Pancreas (tissue), 10 donors: Measurements from ENCODE around the gene B4GALNT3. TPM values are rescaled to one million over a fixed set of nuclear protein-coding genes. Genes with fewer than 3 reads are reported as not detected.

ENCODE experiments used
- ATAC-seq, 4 donors: fragments of 200-7000 bp; cut with Tn5 transposase; one replicate each; pipeline versions ENCODE4 v1.8.0 to v1.9.1; 2020; ENCODE audit warnings: mild to moderate bottlenecking in 4 of 4, moderate library complexity in 4 of 4
- DNase-seq, 6 donors: peaks; one replicate each; pipeline ENCODE4 v3.0.0-alpha.2; 2020
- FAIRE-seq: peaks from 2 replicates; lab custom pipeline; 2012; peaks lifted over from hg19 to GRCh38; lab: Jason Lieb, UNC
- H3K27ac ChIP-seq, 4 donors: fragments of 200-600 bp; sonication (generic); 1 replicate in 3 of 4; 2 replicates in 1 of 4; pipeline versions ENCODE4 v1.5.0 to v1.8.0; 2020
- H3K27me3 ChIP-seq, 4 donors: fragments of 200-600 bp; one replicate each; pipeline ENCODE4 v1.8.0; 2021
- H3K36me3 ChIP-seq, 3 donors: fragments of 200-600 bp; sonication (generic) in 1 of 3; one replicate each; pipeline versions ENCODE4 v1.5.0 to v1.8.0; 2020 to 2021
- H3K4me1 ChIP-seq, 3 donors: fragments of 200-600 bp; one replicate each; pipeline ENCODE4 v1.8.0; 2021
- H3K4me3 ChIP-seq, 4 donors: fragments of 200-600 bp; sonication (generic) in 2 of 4; one replicate each; pipeline versions ENCODE4 v1.5.0 to v1.8.0; 2020 to 2021
- H3K9me3 ChIP-seq, 4 donors: fragments of 200-600 bp; one replicate each; pipeline ENCODE4 v1.8.0; 2021
- WGBS, 2 donors: extraction: QIAGEN DNeasy Blood & Tissue Kit; methylation state at CpG; one replicate each; pipeline ENCODE4 v1.1.7; 2013; 5-methylcytosine and 5-hydroxymethylcytosine counted together
- intact Hi-C, 3 donors: fragments of 100-400 bp; cut with DNase I; formaldehyde crosslinking; loops; one replicate each; pipeline versions ENCODE4 v1.11.1 to v1.14.2; 2022
- polyA plus RNA-seq, 2 donors: library from polyadenylated mRNA; stranded (reverse); fragments of 200-250 nt; gene quantifications; one replicate each; pipeline ENCODE4 v1.2.3, GENCODE V29; 2013
- total RNA-seq, 6 donors: library from RNA; stranded (reverse); fragmentation: NEBNext Ultra II Directional in 4 of 6; extraction: Animal tissue kit (Norgen Biotek cat#: 25700) in 4 of 6; gene quantifications; one replicate each; pipeline versions ENCODE4 v1.2.1 to v1.2.4, GENCODE V29; 2021 to 2023
- TF ChIP-seq, protein P1 (sequence below), 4 donors: fragments of 200-600 bp; sonication (generic) in 3 of 4; IDR thresholded peaks; one replicate each; pipeline versions ENCODE4 v1.5.0 to v1.8.0; 2021; ENCODE audit warnings: antibody characterized with exemption in 4 of 4
- donor health status: healthy with polysubstance abuse.
- donor health status: DM: no; HTN: no; CAD: no; lungs with moderate emphysema.
- donor health status: DM: no; HTN: no; CAD: no.
- donor health status: control.
- donor health status: control.
- donor health status: Bipolar disorder and iron deficiency.
- donor health status: DM: yes; HTN: yes; CAD: no.
- donor health status: DM: no; HTN: no; CAD: no.
- donor health status: DM: no; HTN: no; CAD: no.
- donor health status: DM: yes; HTN: yes; CAD: no.

Gene B4GALNT3
- total and polyA plus RNA-seq, 8 donors, result 3.8 to 19.5 (median 7.7) TPM

DNA sequence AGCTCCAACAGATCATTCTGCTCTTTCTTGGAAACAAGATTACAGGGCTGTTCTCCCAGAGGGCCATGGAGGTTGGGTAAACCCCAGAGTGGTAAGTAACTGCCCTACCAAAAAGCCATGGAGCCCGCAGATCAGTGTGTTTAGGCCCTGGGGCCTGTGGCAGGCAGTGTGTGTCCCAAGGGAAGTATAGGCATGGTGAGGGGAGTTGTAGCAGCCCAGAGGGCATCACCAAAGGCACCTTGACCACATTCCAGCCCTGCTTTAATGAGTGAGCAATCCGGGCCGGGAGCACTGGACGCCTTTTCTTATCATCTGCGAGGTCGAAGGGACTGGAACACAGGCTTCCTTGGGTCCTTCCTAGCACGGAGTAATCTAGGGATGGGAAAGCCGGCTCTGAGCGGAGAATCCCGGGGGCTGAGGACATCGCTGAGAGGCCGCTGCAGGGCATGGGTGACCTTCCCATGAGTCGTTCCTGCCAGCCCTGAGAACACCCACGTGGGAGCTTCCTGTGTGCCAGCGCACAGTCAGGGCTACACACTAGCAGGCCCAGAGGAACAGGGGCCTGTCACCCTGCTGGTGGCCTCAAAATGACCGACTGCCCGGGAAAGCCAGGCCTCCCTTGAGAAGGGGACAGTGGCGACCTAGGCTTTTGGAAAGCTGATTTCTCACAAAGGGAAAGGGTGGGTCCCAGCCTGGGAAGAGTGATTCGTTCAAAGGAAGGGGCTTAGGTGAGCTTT is 112.2 kb downstream of the B4GALNT3 start:
- no peaks in the 10 kb centered on the region for H3K9me3 ChIP-seq
- H3K36me3 ChIP-seq, result no peaks in the 10 kb centered on the region
- TF ChIP-seq, protein P1, sequence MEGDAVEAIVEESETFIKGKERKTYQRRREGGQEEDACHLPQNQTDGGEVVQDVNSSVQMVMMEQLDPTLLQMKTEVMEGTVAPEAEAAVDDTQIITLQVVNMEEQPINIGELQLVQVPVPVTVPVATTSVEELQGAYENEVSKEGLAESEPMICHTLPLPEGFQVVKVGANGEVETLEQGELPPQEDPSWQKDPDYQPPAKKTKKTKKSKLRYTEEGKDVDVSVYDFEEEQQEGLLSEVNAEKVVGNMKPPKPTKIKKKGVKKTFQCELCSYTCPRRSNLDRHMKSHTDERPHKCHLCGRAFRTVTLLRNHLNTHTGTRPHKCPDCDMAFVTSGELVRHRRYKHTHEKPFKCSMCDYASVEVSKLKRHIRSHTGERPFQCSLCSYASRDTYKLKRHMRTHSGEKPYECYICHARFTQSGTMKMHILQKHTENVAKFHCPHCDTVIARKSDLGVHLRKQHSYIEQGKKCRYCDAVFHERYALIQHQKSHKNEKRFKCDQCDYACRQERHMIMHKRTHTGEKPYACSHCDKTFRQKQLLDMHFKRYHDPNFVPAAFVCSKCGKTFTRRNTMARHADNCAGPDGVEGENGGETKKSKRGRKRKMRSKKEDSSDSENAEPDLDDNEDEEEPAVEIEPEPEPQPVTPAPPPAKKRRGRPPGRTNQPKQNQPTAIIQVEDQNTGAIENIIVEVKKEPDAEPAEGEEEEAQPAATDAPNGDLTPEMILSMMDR (IDR thresholded peaks at IDR 0.05), result no peak
- DNase-seq, result peak in 1 of 6 donors; percentile 48
- 77 to 83% methylated on average over 19 of the region's 19 CpGs for WGBS, 2 donors
- no peaks in the 10 kb centered on the region for H3K4me1 ChIP-seq
- ATAC-seq, result no peak
- intact Hi-C loops, result loop anchor here in 2 of 3 donors (5.0 kb wide), 2 partner anchors 245 to 380 kb away; no protein-coding TSS in a partner anchor
- H3K27ac ChIP-seq, result no peak overlapping the region
- no peak overlapping the region for H3K4me3 ChIP-seq
- H3K27me3 ChIP-seq, result no peaks in the 10 kb centered on the region
- FAIRE-seq, result no peak

GRCh38 chr12:572532-572899 is 112.8 kb downstream of the B4GALNT3 start:
- ATAC-seq (no peak), DNase-seq (no peak), FAIRE-seq (no peak)
- WGBS, 2 donors, result 84 to 94% methylated on average over 3 of the region's 3 CpGs
- H3K9me3 ChIP-seq, result no peaks in the 10 kb centered on the region
- H3K27me3 ChIP-seq, result no peaks in the 10 kb centered on the region
- H3K36me3 ChIP-seq, result no peaks in the 10 kb centered on the region
- H3K4me1 ChIP-seq, result no peaks in the 10 kb centered on the region
- H3K4me3 ChIP-seq, result no peak overlapping the region
- intact Hi-C loops, result loop anchor here in 2 of 3 donors (5.0 kb wide), 2 partner anchors 245 to 380 kb away; no protein-coding TSS in a partner anchor
- no peak overlapping the region for H3K27ac ChIP-seq
- TF ChIP-seq, protein P1 (IDR thresholded peaks at IDR 0.05), result no peak

- FAIRE-seq (no peak), DNase-seq (no peak), ATAC-seq (no peak)
- H3K27me3 ChIP-seq, result no peaks in the 10 kb centered on the region
- no peaks in the 10 kb centered on the region for H3K9me3 ChIP-seq
- H3K27ac ChIP-seq, result no peak overlapping the region
- H3K36me3 ChIP-seq, result no peaks in the 10 kb centered on the region
- intact Hi-C loops, result loop anchor here in 2 of 3 donors (5.0 kb wide), 2 partner anchors 244 to 379 kb away; no protein-coding TSS in a partner anchor
- TF ChIP-seq, protein P1 (IDR thresholded peaks at IDR 0.05), result no peak
- H3K4me3 ChIP-seq, result no peak overlapping the region
- 85 to 93% methylated on average over 5 of the region's 5 CpGs for WGBS, 2 donors
- no peaks in the 10 kb centered on the region for H3K4me1 ChIP-seq
Measured at GRCh38 chr12:573232-573631, 113.5 kb downstream of the B4GALNT3 start.

DNA sequence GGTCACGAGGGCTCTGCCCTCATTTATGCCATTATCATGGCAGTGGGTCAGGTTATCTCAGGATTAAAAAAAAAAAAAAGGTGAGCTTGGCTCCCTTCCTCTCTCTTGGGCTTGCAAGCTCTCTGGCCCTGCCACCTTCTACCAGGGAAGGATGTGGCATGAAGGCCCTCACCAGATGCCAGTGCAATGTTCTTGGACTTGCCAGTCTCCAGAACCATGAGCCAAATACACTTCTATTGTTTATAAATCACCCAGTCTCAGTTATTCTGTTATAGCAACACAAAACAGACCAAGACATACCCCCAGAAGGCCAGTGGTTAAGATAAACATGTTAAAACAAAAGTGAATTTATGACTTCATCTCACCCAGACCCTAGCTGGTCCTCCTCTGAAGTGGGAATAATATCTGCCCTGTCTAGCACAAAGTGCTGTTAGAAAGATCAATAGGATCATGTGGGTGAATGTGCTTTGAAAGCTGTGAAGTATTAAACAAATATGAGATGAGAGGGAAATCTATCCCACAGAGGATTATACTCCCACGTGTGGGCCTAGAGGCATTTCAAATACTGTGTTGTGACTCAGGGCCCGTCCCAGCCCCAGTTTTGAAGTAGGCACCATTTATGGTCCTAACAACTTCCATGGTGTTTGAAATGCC is 114.9 kb downstream of the B4GALNT3 start:
- H3K9me3 ChIP-seq, result no peaks in the 10 kb centered on the region
- no peak for FAIRE-seq
- no peaks in the 10 kb centered on the region for H3K27me3 ChIP-seq
- no peaks in the 10 kb centered on the region for H3K36me3 ChIP-seq
- no peak for DNase-seq
- intact Hi-C loops, result loop anchor here in 2 of 3 donors (5.0 kb wide), 3 partner anchors 178 to 378 kb away; partner anchors contain the start of gene WNK1 (in 1 of the 2)
- ATAC-seq, result no peak
- peaks cover 0 to 3% (median 0%) of the 10 kb centered on the region in 3 donors for H3K4me1 ChIP-seq
- TF ChIP-seq, protein P1 (IDR thresholded peaks at IDR 0.05), result no peak
- WGBS, 2 donors, result 83 to 89% methylated on average over 3 of the region's 3 CpGs
- no peak overlapping the region for H3K27ac ChIP-seq
- no peak overlapping the region for H3K4me3 ChIP-seq
